ENCODE data around the gene GABRP.

The GABRP gene

GRCh38 chr5:170860818-170861666, 77.5 kb downstream of the GABRP start:
- no peaks in the 10 kb centered on the region for H3K36me3 ChIP-seq (ENCODE audit: insufficient read depth, low read length)
- no peaks in the 10 kb centered on the region for H3K79me2 ChIP-seq (ENCODE audit: insufficient read depth, low read length)
- no peaks in the 10 kb centered on the region for H4K20me1 ChIP-seq (ENCODE audit: insufficient read depth, low read length, poor library complexity, severe bottlenecking)
- H2AFZ ChIP-seq (ENCODE audit: low read length), result no peak overlapping the region
- no peak overlapping the region for H3K9ac ChIP-seq (ENCODE audit: low read depth, low read length, poor library complexity, severe bottlenecking)
- H3F3A ChIP-seq (ENCODE audit: low read depth), result no peaks in the 10 kb centered on the region
- no peaks in the 10 kb centered on the region for H3K9me3 ChIP-seq (ENCODE audit: insufficient read depth, low read depth, low read length)
- no peaks in the 10 kb centered on the region for H3K27me3 ChIP-seq (ENCODE audit: insufficient read depth, low read length, poor library complexity, severe bottlenecking)
- H3K4me2 ChIP-seq (ENCODE audit: low read depth, low read length, poor library complexity, severe bottlenecking), result no peak overlapping the region
- no peaks in the 10 kb centered on the region for H3K4me1 ChIP-seq (ENCODE audit: insufficient read depth, low read length, poor library complexity, severe bottlenecking)
- TF ChIP-seq EZH2phosphoT487 (IDR thresholded peaks at IDR 0.05; ENCODE audit: borderline replicate concordance) (no peak), CTCF (conservative IDR thresholded peaks at IDR 0.05; ENCODE audit: low read length) (no peak)
- H3K4me3 ChIP-seq (ENCODE audit: low read length, poor library complexity, severe bottlenecking), result no peak overlapping the region
- H3K9me2 ChIP-seq (replicated peaks; ENCODE audit: low read depth, low read length), result no peaks in the 10 kb centered on the region

- no peak overlapping the region for H3K9ac ChIP-seq (ENCODE audit: low read depth, low read length, poor library complexity, severe bottlenecking)
- H3K36me3 ChIP-seq (ENCODE audit: insufficient read depth, low read length), result no peaks in the 10 kb centered on the region
- H3K4me2 ChIP-seq (ENCODE audit: low read depth, low read length, poor library complexity, severe bottlenecking), result no peak overlapping the region
Observed at GRCh38 chr5:170861667-170861916, 78.1 kb downstream of the GABRP start.

DNA sequence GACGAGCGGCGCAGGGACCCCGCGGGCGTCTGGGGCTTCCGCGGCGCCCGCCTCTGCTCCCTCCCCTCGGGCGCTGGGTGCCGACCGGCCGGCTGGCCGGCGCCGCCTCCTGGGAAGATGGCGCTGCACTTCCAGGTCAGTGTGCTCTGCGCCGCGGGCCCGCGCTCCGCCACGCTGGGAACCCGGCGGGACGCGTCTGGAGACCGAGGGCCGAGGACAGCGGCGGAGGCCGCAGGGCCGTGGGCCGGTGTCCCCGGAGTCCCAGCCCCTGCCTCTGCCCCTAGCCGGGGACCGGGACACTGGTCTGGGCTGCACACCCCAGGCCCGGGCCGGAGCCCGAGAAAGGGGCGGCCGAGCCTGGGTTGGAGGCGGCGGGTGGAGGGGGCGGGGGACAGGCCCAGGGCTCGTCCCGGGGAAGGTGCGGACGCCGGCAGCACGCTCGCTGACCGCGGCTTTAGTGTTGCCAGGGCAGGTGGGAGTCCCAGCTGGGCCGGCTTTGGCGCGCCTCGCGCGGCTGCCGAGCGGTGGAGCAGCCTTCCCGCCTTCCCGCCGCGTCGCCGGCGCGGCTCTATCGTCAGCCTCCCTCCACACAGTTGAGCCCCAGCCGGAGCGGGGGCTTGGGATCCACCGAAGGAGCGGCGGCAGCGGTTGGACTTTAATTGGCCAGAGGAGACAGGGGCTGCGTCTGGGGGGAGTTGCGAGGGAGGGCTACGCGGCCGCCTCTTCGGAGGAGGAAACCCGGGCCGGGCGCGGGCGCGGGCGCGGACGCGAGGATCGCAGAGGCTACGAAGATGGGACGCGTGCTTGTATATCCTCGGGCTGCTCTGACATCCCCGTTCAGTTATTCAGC, 78.6 kb downstream of the GABRP start, which contains the start of gene RANBP17:
TSS of gene RANBP17 (plus strand) at position 102 of the 850 bp plus-strand sequence.
- Histone ChIP-seq H3K9ac (ENCODE audit: low read depth, low read length, poor library complexity, severe bottlenecking) (no peak within 1 kb of the TSS), H2AFZ (ENCODE audit: low read length) (no peak within 1 kb of the TSS), H3K4me3 (ENCODE audit: low read length, poor library complexity, severe bottlenecking) (no peak within 1 kb of the TSS), H3F3A (ENCODE audit: low read depth) (no peaks in the 10 kb centered on the region), H4K20me1 (ENCODE audit: insufficient read depth, low read length, poor library complexity, severe bottlenecking) (no peaks in the 10 kb centered on the region), H3K4me2 (ENCODE audit: low read depth, low read length, poor library complexity, severe bottlenecking) (no peak within 1 kb of the TSS), H3K9me2 (replicated peaks; ENCODE audit: low read depth, low read length) (no peaks in the 10 kb centered on the region), H3K4me1 (ENCODE audit: insufficient read depth, low read length, poor library complexity, severe bottlenecking) (no peaks in the 10 kb centered on the region), H3K36me3 (ENCODE audit: insufficient read depth, low read length) (no peaks in the 10 kb centered on the region), H3K9me3 (ENCODE audit: insufficient read depth, low read depth, low read length) (no peaks in the 10 kb centered on the region), H3K79me2 (ENCODE audit: insufficient read depth, low read length) (no peaks in the 10 kb centered on the region), H3K27me3 (ENCODE audit: insufficient read depth, low read length, poor library complexity, severe bottlenecking) (no peaks in the 10 kb centered on the region)
- TF ChIP-seq CTCF (conservative IDR thresholded peaks at IDR 0.05; ENCODE audit: low read length) (no peak), EZH2phosphoT487 (IDR thresholded peaks at IDR 0.05; ENCODE audit: borderline replicate concordance) (no peak)

More at GRCh38 chr5:170861667-170861916, 78.1 kb downstream of the GABRP start:
- Histone ChIP-seq H3K27me3 (ENCODE audit: insufficient read depth, low read length, poor library complexity, severe bottlenecking) (no peaks in the 10 kb centered on the region), H4K20me1 (ENCODE audit: insufficient read depth, low read length, poor library complexity, severe bottlenecking) (no peaks in the 10 kb centered on the region), H3F3A (ENCODE audit: low read depth) (no peaks in the 10 kb centered on the region), H3K4me3 (ENCODE audit: low read length, poor library complexity, severe bottlenecking) (no peak overlapping the region), H3K79me2 (ENCODE audit: insufficient read depth, low read length) (no peaks in the 10 kb centered on the region), H2AFZ (ENCODE audit: low read length) (no peak overlapping the region), H3K9me2 (replicated peaks; ENCODE audit: low read depth, low read length) (no peaks in the 10 kb centered on the region), H3K4me1 (ENCODE audit: insufficient read depth, low read length, poor library complexity, severe bottlenecking) (no peaks in the 10 kb centered on the region), H3K9me3 (ENCODE audit: insufficient read depth, low read depth, low read length) (no peaks in the 10 kb centered on the region)
- TF ChIP-seq CTCF (conservative IDR thresholded peaks at IDR 0.05; ENCODE audit: low read length), result no peak
- no peak for TF ChIP-seq EZH2phosphoT487 (IDR thresholded peaks at IDR 0.05; ENCODE audit: borderline replicate concordance)

Measured in Loucy (cell line).